Activated T-cell treated with anti-CD3 and anti-CD28 coated beads, Interleukin-2, amount 50 U/mL, for 48 hours (primary cell): ENCODE data around the gene AFG3L2.
A peak's percentile ranks its signal among the peaks of the same experiment; 100 is the strongest.

Source experiments
- DNase-seq, 2 experiments: peaks; one replicate each; pipeline ENCODE4 v3.0.0-alpha.2; 2020

Gene AFG3L2

GRCh38 chr18:12299862-12300261 lies 77.2 kb downstream of the AFG3L2 start:
- DNase-seq = no peak

- no peak for DNase-seq
Measured at GRCh38 chr18:12296457-12296856, 80.6 kb downstream of the AFG3L2 start.

GRCh38 chr18:12296087-12296403 lies 81.0 kb downstream of the AFG3L2 start:
- DNase-seq = no peak

- no peak for DNase-seq
Measured at GRCh38 chr18:12295389-12296086, 81.5 kb downstream of the AFG3L2 start.

- no peak for DNase-seq
Measured at GRCh38 chr18:12293831-12294230, 83.2 kb downstream of the AFG3L2 start.

GRCh38 chr18:12291690-12292089 lies 85.3 kb downstream of the AFG3L2 start:
- no peak for DNase-seq

- DNase-seq = no peak
Measured at GRCh38 chr18:12291161-12291560, 85.9 kb downstream of the AFG3L2 start.

- DNase-seq = no peak
Measured at GRCh38 chr18:12290086-12290485, 86.9 kb downstream of the AFG3L2 start.

- no peak for DNase-seq
Measured at GRCh38 chr18:12288403-12288755, 88.6 kb downstream of the AFG3L2 start.

GRCh38 chr18:12287684-12288402 lies 89.2 kb downstream of the AFG3L2 start:
- DNase-seq = peak in 1 of 2 experiments; percentile 29

GRCh38 chr18:12287131-12287681 lies 89.8 kb downstream of the AFG3L2 start:
- DNase-seq = no peak

- no peak for DNase-seq
Measured at GRCh38 chr18:12283666-12284065, 93.4 kb downstream of the AFG3L2 start.

- no peak for DNase-seq
Measured at GRCh38 chr18:12283256-12283655, 93.8 kb downstream of the AFG3L2 start.

GRCh38 chr18:12282442-12283039 lies 94.5 kb downstream of the AFG3L2 start:
- no peak for DNase-seq

- DNase-seq = no peak
Measured at GRCh38 chr18:12281861-12282260, 95.2 kb downstream of the AFG3L2 start.

- DNase-seq = no peak
Measured at GRCh38 chr18:12279781-12280531, 97.1 kb downstream of the AFG3L2 start.
